ENCODE measurements around the gene HOXA6.

- TF ChIP-seq CTCF (IDR thresholded peaks at IDR 0.05; ENCODE audit: low read length) (no peak), EZH2 (IDR thresholded peaks at IDR 0.05; ENCODE audit: borderline replicate concordance, low read length) (no peak)
Measured at GRCh38 chr7:27118580-27118979, 29.0 kb downstream of the HOXA6 start.
